Measurements from ENCODE around the gene ATP2A1. TPM values are rescaled to one million over a fixed set of nuclear protein-coding genes. Genes with fewer than 3 reads are reported as not detected.

The ATP2A1 gene
- total and polyA plus RNA-seq, 2 of the 4 experiments (the other 2 are of a cell fraction), result under 0.01 to 0.63 TPM

DNA sequence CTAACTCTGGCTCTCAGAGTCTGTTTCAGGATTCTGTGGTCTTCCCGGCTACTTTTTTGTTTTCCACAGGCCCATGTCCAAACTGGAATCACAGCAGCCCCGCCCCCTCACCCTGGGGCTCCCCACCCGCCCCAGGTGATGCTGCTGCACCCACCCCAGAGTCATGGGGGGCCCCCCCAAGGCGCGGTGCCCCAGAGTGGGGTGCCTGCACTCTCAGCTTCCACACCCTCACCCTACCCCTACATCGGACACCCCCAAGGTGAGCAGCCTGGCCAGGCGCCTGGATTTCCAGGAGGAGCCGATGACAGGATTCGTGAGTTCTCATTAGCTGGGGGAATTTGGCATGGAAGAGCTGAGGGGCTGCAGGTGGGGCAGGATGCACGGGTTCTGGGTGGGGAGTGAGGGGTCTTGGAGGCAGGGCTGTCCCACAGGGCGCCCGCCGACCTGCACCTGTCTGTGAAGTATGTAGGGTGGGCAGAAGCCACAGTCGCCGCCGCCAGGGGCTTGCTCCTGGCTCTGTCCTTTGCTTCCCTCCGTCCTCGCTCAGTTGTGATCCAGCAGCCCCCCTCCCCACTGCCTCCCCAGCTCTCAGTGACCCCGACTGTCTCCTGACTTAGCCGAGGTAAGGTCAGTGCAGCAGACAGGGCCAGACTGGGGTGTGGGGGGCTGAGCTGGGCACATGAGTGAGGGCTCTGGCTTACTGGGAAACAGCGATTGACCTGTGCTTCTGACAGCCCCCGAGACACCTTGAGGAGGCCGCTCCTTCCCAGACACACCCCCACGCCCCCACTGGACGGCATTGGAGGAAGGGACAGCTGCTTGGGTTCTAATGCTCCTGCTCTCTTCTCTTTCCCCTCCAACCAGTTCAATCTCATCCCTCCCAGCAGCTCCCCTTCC, 42.2 kb upstream of the ATP2A1 start:
- no peak for ATAC-seq (ENCODE audit: low read depth)
- Histone ChIP-seq H2AFZ (replicated peaks; ENCODE audit: low read length, poor library complexity) (no peak overlapping the region), H3K14ac (replicated peaks; ENCODE audit: low read depth, low read length) (no peak overlapping the region), H3K4me1 (ENCODE audit: control insufficient read depth, insufficient read depth, low read length) (no peaks in the 10 kb centered on the region), H2AK9ac (replicated peaks; ENCODE audit: low read depth, low read length, poor library complexity) (peak overlapping the region; percentile 50), H3K79me1 (ENCODE audit: low read depth in 1 of 2, low read length in 2 of 2) (peaks cover 18 to 30% of the 10 kb centered on the region in 2 experiments), H3K4me2 (ENCODE audit: low read depth, low read length) (no peak overlapping the region), H3K27me3 (ENCODE audit: control insufficient read depth, insufficient read depth, low read length) (no peaks in the 10 kb centered on the region), H4K8ac (ENCODE audit: low read depth in 2 of 2, low read length in 2 of 2) (no peak overlapping the region), H2BK120ac (ENCODE audit: low read depth, low read length) (no peak overlapping the region), H3K4ac (ENCODE audit: low read depth, low read length) (no peak overlapping the region), H3K27ac (ENCODE audit: insufficient read depth, low read length) (no peak overlapping the region), H4K20me1 (ENCODE audit: insufficient read depth, low read length) (peaks cover 38% of the 10 kb centered on the region; the same call in 1 of the 2 replicates), H3K4me3 (ENCODE audit: insufficient read depth, low read depth, low read length) (no peak overlapping the region), H2AK5ac (ENCODE audit: low read depth, low read length) (no peak overlapping the region), H3K23ac (ENCODE audit: low read depth, low read length) (no peak overlapping the region), H4K91ac (ENCODE audit: insufficient read depth, low read depth, low read length) (no peak overlapping the region), H3K9ac (ENCODE audit: low read depth, low read length) (no peak overlapping the region), H3K18ac (ENCODE audit: low read depth, low read length) (no peak overlapping the region), H2BK20ac (ENCODE audit: low read depth, low read length) (no peak overlapping the region), H3K9me1 (ENCODE audit: insufficient read depth, low read length) (no peaks in the 10 kb centered on the region), H4K5ac (ENCODE audit: low read depth, low read length) (no peak overlapping the region), H3K36me3 (ENCODE audit: control insufficient read depth, insufficient read depth, low read length) (peaks cover 72% of the 10 kb centered on the region), H2BK5ac (ENCODE audit: low read depth, low read length, poor library complexity, severe bottlenecking) (no peak overlapping the region), H2BK15ac (ENCODE audit: low read depth, low read length) (no peak overlapping the region), H3K56ac (ENCODE audit: extremely low read depth, insufficient read depth, low read length) (no peak overlapping the region), H3K9me3 (ENCODE audit: control insufficient read depth, insufficient read depth, low read length) (no peaks in the 10 kb centered on the region)
- no TSS peak for BruUV-seq (replicated peaks)
- in situ Hi-C loops (cut with MboI; ENCODE audit: low sequenced_read_pairs), result no loop called here
- CTCF ChIA-PET, result no interaction called here
- DNase-seq, result no peak
- intact Hi-C loops (cut with micrococcal nuclease), result no loop called here
- dilution Hi-C loops (cut with HindIII; ENCODE audit: low sequenced_read_pairs, unreplicated experiment), result no loop called here
- POLR2A ChIA-PET (ENCODE audit: unreplicated experiment), result interaction anchor here (0.6 kb wide), 1 partner anchor 12 kb away, joined by 3 read pairs; no protein-coding TSS in a partner anchor
- 85% methylated on average over 4 of the region's 25 CpGs; no CpG with 5 or more reads in 1 of the 2 experiments for WGBS, 2 experiments (ENCODE audit: extremely low coverage in 2 of 2, insufficient read length in 1 of 2)
- no peak for TF ChIP-seq NFE2L2 (IDR thresholded peaks at IDR 0.05; ENCODE audit: low read depth, low read length)
